H1 (cell line): ENCODE data around the gene TDRD9. TPM values are rescaled to one million over a fixed set of nuclear protein-coding genes. Genes with fewer than 3 reads are reported as not detected.

Experiments used
- CREB1 ChIP-seq: IDR thresholded peaks from 2 replicates; pipeline ENCODE4 v1.6.1; 2012; ENCODE audit warnings: inconsistent platforms
- RAD21 ChIP-seq, 2 experiments: IDR thresholded peaks in 1 of 2; conservative IDR thresholded peaks in 1 of 2; 2 replicates each; pipeline ENCODE4 v1.6.1; 2011; ENCODE audit warnings: low read depth in 2 of 2, low read length in 2 of 2, improper control_type of control experiment in 1 of 2, inconsistent platforms in 1 of 2, mild to moderate bottlenecking in 1 of 2, moderate library complexity in 1 of 2
- polyA plus RNA-seq, 7 experiments: library from polyadenylated mRNA; depleted of rRNA in 3 of 7; stranded (reverse) in 5 of 7; unstranded in 2 of 7; fragments of >200 nt in 5 of 7; fragments of 200-250 nt in 2 of 7; gene quantifications; 1 replicate in 5 of 7; 2 replicates in 1 of 7; 4 replicates in 1 of 7; pipeline versions ENCODE4 v1.2.1 to v1.2.3, GENCODE V29; 2011 to 2013; ENCODE audit warnings: missing spikeins in 2 of 7, mixed read lengths in 2 of 7
- total RNA-seq: library from RNA; stranded (reverse); fragmentation: NEBNext Ultra II Directional; extraction: Animal tissue kit (Norgen Biotek cat#: 25700); gene quantifications from 2 replicates; pipeline ENCODE4 v1.2.1, GENCODE V29; 2021
- TF ChIP-seq, protein P1 (sequence below): IDR thresholded peaks from 2 replicates; pipeline ENCODE4 v1.6.1; 2011; ENCODE audit warnings: low read length, improper control_type of control experiment

TDRD9 gene
- total and polyA plus RNA-seq, 2 of the 8 experiments (the other 6 are each of a cell fraction or from before 2014, with no cell fraction given) = not detected

DNA sequence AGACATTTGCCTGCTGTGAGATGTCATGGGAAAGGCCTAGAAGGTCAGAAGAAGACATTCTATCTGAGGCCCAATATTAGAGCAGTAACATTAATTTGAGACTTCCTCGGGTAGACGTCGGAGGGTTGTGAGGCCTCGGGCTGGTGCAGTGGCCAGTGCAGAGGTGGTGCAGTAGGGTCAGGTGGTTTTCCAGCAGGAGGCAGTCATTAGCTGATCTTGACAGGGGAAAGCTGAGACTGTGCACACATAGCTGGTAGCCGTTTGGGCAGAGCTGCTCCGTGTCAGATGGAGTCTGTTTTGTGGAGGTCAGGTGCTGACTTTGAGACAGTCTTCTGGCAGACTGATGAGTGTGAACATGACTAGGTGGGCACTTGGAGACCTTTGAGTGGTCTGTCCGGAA is 91.5 kb downstream of the TDRD9 start (continued):
- TF ChIP-seq CREB1 = no peak
- TF ChIP-seq RAD21 (IDR thresholded peaks at IDR 0.05 in 1 of 2, conservative IDR thresholded peaks at IDR 0.05 in 1 of 2; ENCODE audit: low read depth in 2 of 2, low read length in 2 of 2) = peak; percentile 13 to 28; a peak in 2 of 4 replicates
- TF ChIP-seq, protein P1, sequence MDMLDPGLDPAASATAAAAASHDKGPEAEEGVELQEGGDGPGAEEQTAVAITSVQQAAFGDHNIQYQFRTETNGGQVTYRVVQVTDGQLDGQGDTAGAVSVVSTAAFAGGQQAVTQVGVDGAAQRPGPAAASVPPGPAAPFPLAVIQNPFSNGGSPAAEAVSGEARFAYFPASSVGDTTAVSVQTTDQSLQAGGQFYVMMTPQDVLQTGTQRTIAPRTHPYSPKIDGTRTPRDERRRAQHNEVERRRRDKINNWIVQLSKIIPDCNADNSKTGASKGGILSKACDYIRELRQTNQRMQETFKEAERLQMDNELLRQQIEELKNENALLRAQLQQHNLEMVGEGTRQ = no peak
